ENCODE measurements around the gene TEX51.

DNA sequence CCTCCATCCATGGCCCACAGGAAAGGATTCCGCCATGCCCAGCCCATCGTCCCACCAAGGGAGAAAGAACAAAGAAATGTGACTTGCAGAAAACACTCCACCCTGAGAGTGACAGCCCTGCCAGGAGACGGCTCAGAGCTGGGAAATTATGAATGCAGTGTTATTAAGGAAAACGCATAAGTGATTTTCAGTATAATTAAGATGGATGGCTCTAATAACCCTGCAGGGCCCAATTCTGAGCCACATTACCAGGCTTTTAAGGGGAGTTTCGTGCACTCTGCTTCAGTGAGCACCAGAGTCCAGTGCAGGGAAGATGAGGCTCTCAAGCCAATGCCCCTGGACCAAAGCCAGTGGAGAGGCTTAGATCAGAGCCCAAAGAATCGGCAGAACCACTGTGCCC, 10.6 kb upstream of the TEX51 start:
- TF ChIP-seq, protein P1, sequence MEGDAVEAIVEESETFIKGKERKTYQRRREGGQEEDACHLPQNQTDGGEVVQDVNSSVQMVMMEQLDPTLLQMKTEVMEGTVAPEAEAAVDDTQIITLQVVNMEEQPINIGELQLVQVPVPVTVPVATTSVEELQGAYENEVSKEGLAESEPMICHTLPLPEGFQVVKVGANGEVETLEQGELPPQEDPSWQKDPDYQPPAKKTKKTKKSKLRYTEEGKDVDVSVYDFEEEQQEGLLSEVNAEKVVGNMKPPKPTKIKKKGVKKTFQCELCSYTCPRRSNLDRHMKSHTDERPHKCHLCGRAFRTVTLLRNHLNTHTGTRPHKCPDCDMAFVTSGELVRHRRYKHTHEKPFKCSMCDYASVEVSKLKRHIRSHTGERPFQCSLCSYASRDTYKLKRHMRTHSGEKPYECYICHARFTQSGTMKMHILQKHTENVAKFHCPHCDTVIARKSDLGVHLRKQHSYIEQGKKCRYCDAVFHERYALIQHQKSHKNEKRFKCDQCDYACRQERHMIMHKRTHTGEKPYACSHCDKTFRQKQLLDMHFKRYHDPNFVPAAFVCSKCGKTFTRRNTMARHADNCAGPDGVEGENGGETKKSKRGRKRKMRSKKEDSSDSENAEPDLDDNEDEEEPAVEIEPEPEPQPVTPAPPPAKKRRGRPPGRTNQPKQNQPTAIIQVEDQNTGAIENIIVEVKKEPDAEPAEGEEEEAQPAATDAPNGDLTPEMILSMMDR (IDR thresholded peaks at IDR 0.05; ENCODE audit: low read length), result no peak
- no peak for TF ChIP-seq EZH2 (optimal IDR thresholded peaks at IDR 0.05; ENCODE audit: low read depth, low read length)
